PC-3 (cell line): ENCODE results near the gene RBMX2. TPM values are rescaled to one million over a fixed set of nuclear protein-coding genes. Genes with fewer than 3 reads are reported as not detected.
"Not testable (repeated sequence)": the region's sequence is repeated elsewhere in the genome, so short reads cannot be mapped to it uniquely, and the experiment has no call there.

Experiments used
- ATAC-seq: fragments of 200-7000 bp; cut with Tn5 transposase; 2 replicates; pipeline ENCODE4 v1.9.1; 2020; ENCODE audit warnings: mild to moderate bottlenecking, moderate library complexity
- Bru-seq: library from RNA; stranded (reverse); fragments of 400-500 nt; gene quantifications from one replicate; lab custom pipeline; 2021; lab: Mats Ljungman, UMichigan
- BruChase-seq, 2 experiments: library from RNA; stranded (reverse); fragments of 400-500 nt; gene quantifications; one replicate each; lab custom pipeline; 2021; lab: Mats Ljungman, UMichigan
- BruUV-seq: library from RNA; stranded (reverse); fragments of 400-500 nt; replicated peaks from 2 replicates; lab custom pipeline; 2021; lab: Mats Ljungman, UMichigan
- CTCF ChIA-PET: fragments of 300-600 bp; sonication (Branson Sonifier 250); formaldehyde crosslinking; loops from one replicate; lab custom pipeline; 2022; ENCODE audit warnings: antibody characterized with exemption; lab: Charles Lee
- POLR2A ChIA-PET: fragments of 300-600 bp; sonication (Branson Sonifier 250); formaldehyde crosslinking; loops from one replicate; lab custom pipeline; 2022; ENCODE audit warnings: antibody characterized with exemption; ENCODE audit not compliant: unreplicated experiment; lab: Charles Lee
- DNase-seq: peaks from one replicate; pipeline ENCODE4 v3.0.0-alpha.2; 2015
- H2AFZ ChIP-seq: fragments of 300-600 bp; sonication (generic); 2 replicates; pipeline ENCODE4 v1.6.0; 2016; ENCODE audit warnings: antibody characterized with exemption, low read length
- H3F3A ChIP-seq: fragments of 300-600 bp; sonication (generic); one replicate; pipeline ENCODE4 v1.6.0; 2017; ENCODE audit warnings: antibody characterized with exemption, low read length, control low read depth, mild to moderate bottlenecking; ENCODE audit not compliant: unreplicated experiment
- H3K27ac ChIP-seq: fragments of 300-600 bp; sonication (generic); 2 replicates; pipeline ENCODE4 v1.5.1; 2016; ENCODE audit warnings: mild to moderate bottlenecking, low read length
- H3K27me3 ChIP-seq: fragments of 300-600 bp; sonication (generic); 2 replicates; pipeline ENCODE4 v1.6.1; 2016; ENCODE audit warnings: low read length, mixed read lengths
- H3K36me3 ChIP-seq: fragments of 300-600 bp; sonication (generic); 2 replicates; pipeline ENCODE4 v1.6.1; 2016; ENCODE audit warnings: low read depth, mixed run types, low read length, mixed read lengths
- H3K4me1 ChIP-seq: fragments of 300-600 bp; sonication (generic); 2 replicates; pipeline ENCODE4 v1.5.1; 2016; ENCODE audit warnings: low read length; ENCODE audit not compliant: insufficient read depth
- H3K4me2 ChIP-seq: fragments of 300-600 bp; sonication (generic); 2 replicates; pipeline ENCODE4 v1.6.0; 2016; ENCODE audit warnings: low read length
- H3K4me3 ChIP-seq: fragments of 300-600 bp; sonication (generic); 2 replicates; pipeline ENCODE4 v1.5.1; 2016; ENCODE audit warnings: mild to moderate bottlenecking, low read length, mixed read lengths
- H3K79me2 ChIP-seq: fragments of 300-600 bp; sonication (generic); 2 replicates; pipeline ENCODE4 v1.6.1; 2017; ENCODE audit warnings: low read length, mixed read lengths
- H3K9ac ChIP-seq: fragments of 300-600 bp; sonication (generic); 2 replicates; pipeline ENCODE4 v1.6.0; 2016; ENCODE audit warnings: mild to moderate bottlenecking, low read length
- H3K9me2 ChIP-seq: fragments of 300-600 bp; sonication (generic); replicated peaks from 2 replicates; pipeline ENCODE4 v1.6.1; 2016; ENCODE audit warnings: mixed run types, low read length, mixed read lengths
- H3K9me3 ChIP-seq: fragments of 300-600 bp; sonication (generic); 2 replicates; pipeline ENCODE4 v1.6.1; 2016; ENCODE audit warnings: low read length, mixed read lengths
- H4K20me1 ChIP-seq: fragments of 300-600 bp; sonication (generic); 2 replicates; pipeline ENCODE4 v1.6.1; 2016; ENCODE audit warnings: low read length, mixed read lengths
- EZH2 ChIP-seq: fragments of 300-600 bp; sonication (generic); IDR thresholded peaks from one replicate; pipeline ENCODE4 v1.6.1; 2017; ENCODE audit warnings: antibody characterized with exemption, mild to moderate bottlenecking, low read length; ENCODE audit not compliant: unreplicated experiment
- EZH2phosphoT487 ChIP-seq: fragments of 300-600 bp; sonication (generic); IDR thresholded peaks from 2 replicates; pipeline ENCODE4 v1.6.1; 2018; ENCODE audit warnings: mild to moderate bottlenecking, antibody characterized with exemption, low read length, borderline replicate concordance
- intact Hi-C: fragments of 100-400 bp; cut with micrococcal nuclease; formaldehyde crosslinking; loops from 2 replicates; pipeline ENCODE4 v1.9.0; 2023
- long read RNA-seq: library from polyadenylated mRNA; unstranded; transcript quantifications from one replicate; pipeline ENCODE4 v2.0.0, GENCODE V29; 2021; ENCODE audit not compliant: unreplicated experiment
- total RNA-seq: library from RNA; depleted of rRNA; stranded (reverse); fragments of >200 nt; gene quantifications from 2 replicates; pipeline ENCODE4 v1.2.3, GENCODE V29; 2014; rRNA removed
- TF ChIP-seq, protein P1 (sequence below): fragments of 300-600 bp; sonication (generic); conservative IDR thresholded peaks from 2 replicates; pipeline ENCODE4 v1.5.1; 2017; ENCODE audit warnings: antibody characterized with exemption, low read depth, mild to moderate bottlenecking, low read length

Gene RBMX2
- total RNA-seq (26.7 and 31.6 TPM in 2 replicates), Bru-seq, nascent RNA (percentile 72 among the genes with signal in this experiment), BruChase-seq, experiment 1, labeled RNA remaining after a 6-hour chase (percentile 89 among the genes with signal in this experiment), BruChase-seq, experiment 2, labeled RNA remaining after a 2-hour chase (percentile 88 among the genes with signal in this experiment)
- long read RNA-seq, transcript RBMX2-201 (6 exons, 1,528 nt), result major isoform, 6 of 27 reads
- long read RNA-seq, partial matches to known transcripts, result 8 of 27 reads
- long read RNA-seq, other reads (novel, unspliced or antisense), result 9 of 27 reads

DNA sequence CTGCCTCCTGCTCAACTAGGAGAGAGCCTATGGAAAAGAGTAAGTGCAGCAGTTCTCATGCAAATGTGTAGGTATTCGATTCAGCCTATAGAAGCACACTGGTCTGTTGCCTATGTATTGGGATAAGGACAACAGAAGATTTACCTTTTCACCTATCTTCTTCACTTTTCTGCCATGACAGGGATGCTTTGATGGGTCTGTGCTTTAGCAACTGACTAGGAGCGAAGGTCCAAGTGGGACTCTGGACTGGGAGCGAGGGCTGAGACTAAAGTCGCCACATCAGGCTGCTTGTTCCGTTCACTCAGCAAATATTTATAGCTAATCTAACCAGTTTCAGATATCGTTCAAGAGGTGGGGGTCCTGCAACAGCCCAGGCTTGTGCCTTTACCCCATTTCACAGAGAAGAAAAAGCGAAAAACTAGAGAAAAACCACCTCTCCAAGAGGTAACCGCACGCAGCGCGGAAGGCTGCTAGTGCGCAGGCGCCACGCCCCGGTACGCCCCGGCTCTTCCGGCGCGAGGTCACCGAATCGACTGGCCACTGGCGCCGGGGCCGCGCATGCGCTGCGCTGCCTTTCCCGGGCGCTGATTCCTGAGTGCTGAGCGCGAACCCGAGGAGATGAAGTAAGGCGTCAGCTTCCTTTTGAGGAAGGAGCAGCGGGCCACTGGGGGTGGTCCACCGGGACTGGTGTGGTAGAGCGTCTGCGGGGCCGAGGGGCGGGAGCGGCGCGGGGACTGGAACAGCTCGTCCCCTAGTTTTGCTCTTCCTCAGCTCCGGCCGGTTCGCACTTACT is at the start of gene RBMX2:
Gene RBMX2, plus strand, starts transcription at position 573 of the 793 bp plus-strand sequence. Its CDS starts 46 bp downstream, at position 619.
- Histone ChIP-seq H3K79me2 (peaks cover 29% of the 10 kb centered on the region), H3K27ac (peak within 1 kb of the TSS; percentile 21), H3K4me2 (peak within 1 kb of the TSS; percentile 92), H3F3A (no peaks in the 10 kb centered on the region), H3K36me3 (no peaks in the 10 kb centered on the region; the same call in 1 of the 2 replicates), H4K20me1 (no peaks in the 10 kb centered on the region), H3K9me2 (no peaks in the 10 kb centered on the region), H3K4me3 (peak within 1 kb of the TSS; percentile 81), H3K4me1 (0 out of 2 replicates have a peak, but pooled peaks cover 7% of the 10 kb centered on the region), H3K9ac (peak within 1 kb of the TSS; percentile 83), H3K27me3 (no peaks in the 10 kb centered on the region), H3K9me3 (no peaks in the 10 kb centered on the region), H2AFZ (peak within 1 kb of the TSS; percentile 100)
- ChIA-PET POLR2A (no interaction called here), CTCF (interaction anchor here (0.5 kb wide), 1 partner anchor 193 kb away, joined by 3 read pairs; no protein-coding TSS in a partner anchor)
- BruUV-seq, result TSS peak; percentile 98
- intact Hi-C loops, result loop anchor here (2.0 kb wide), 1 partner anchor 501 kb away; the partner anchor contains the start of gene ENOX2
- ATAC-seq (peak; percentile 95), DNase-seq (peak; percentile 82)
- TF ChIP-seq EZH2phosphoT487 (no peak), EZH2 (no peak)
- TF ChIP-seq, protein P1, sequence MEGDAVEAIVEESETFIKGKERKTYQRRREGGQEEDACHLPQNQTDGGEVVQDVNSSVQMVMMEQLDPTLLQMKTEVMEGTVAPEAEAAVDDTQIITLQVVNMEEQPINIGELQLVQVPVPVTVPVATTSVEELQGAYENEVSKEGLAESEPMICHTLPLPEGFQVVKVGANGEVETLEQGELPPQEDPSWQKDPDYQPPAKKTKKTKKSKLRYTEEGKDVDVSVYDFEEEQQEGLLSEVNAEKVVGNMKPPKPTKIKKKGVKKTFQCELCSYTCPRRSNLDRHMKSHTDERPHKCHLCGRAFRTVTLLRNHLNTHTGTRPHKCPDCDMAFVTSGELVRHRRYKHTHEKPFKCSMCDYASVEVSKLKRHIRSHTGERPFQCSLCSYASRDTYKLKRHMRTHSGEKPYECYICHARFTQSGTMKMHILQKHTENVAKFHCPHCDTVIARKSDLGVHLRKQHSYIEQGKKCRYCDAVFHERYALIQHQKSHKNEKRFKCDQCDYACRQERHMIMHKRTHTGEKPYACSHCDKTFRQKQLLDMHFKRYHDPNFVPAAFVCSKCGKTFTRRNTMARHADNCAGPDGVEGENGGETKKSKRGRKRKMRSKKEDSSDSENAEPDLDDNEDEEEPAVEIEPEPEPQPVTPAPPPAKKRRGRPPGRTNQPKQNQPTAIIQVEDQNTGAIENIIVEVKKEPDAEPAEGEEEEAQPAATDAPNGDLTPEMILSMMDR, result no peak

- BruUV-seq, H3K4me2 ChIP-seq, H3F3A ChIP-seq, POLR2A ChIA-PET, ATAC-seq, H4K20me1 ChIP-seq, H3K9ac ChIP-seq, H3K4me1 ChIP-seq, H3K27me3 ChIP-seq, H3K27ac ChIP-seq, H3K36me3 ChIP-seq, intact Hi-C loops, H3K9me3 ChIP-seq, DNase-seq, H3K9me2 ChIP-seq, H2AFZ ChIP-seq, H3K4me3 ChIP-seq, CTCF ChIA-PET, H3K79me2 ChIP-seq: not testable (repeated sequence)
These were observed 49.7 kb upstream of the RBMX2 start for GRCh38 chrX:130352050-130352449.

GRCh38 chrX:130376077-130376476 is 25.7 kb upstream of the RBMX2 start:
- Histone ChIP-seq H3K9me3 (no peaks in the 10 kb centered on the region), H3K27me3 (no peaks in the 10 kb centered on the region), H3K9ac (no peak overlapping the region), H2AFZ (no peak overlapping the region), H3K9me2 (no peaks in the 10 kb centered on the region), H3K4me1 (no peaks in the 10 kb centered on the region), H3K27ac (no peak overlapping the region), H3K79me2 (no peaks in the 10 kb centered on the region), H4K20me1 (no peaks in the 10 kb centered on the region), H3K4me3 (no peak overlapping the region), H3K4me2 (no peak overlapping the region), H3F3A (no peaks in the 10 kb centered on the region), H3K36me3 (no peaks in the 10 kb centered on the region)
- DNase-seq, result no peak
- BruUV-seq, result no TSS peak
- TF ChIP-seq EZH2 (no peak), EZH2phosphoT487 (no peak)
- TF ChIP-seq, protein P1, result no peak
- no peak for ATAC-seq
- POLR2A ChIA-PET, result no interaction called here
- intact Hi-C loops, result no loop called here
- CTCF ChIA-PET, result no interaction called here
